NCI-H774 (cell line): ENCODE data around the gene SGCG.

Experiments
- DNase-seq: peaks from one replicate; lab custom pipeline; 2025; lab: John Stamatoyannopoulos, UW

SGCG gene

GRCh38 chr13:23330356-23330755 is 149.6 kb downstream of the SGCG start:
- DNase-seq: no peak

- no peak for DNase-seq
These were observed 158.4 kb downstream of the SGCG start for GRCh38 chr13:23339225-23339624.

GRCh38 chr13:23344931-23345595 is 164.3 kb downstream of the SGCG start:
- no peak for DNase-seq

GRCh38 chr13:23347601-23348000 is 166.8 kb downstream of the SGCG start:
- no peak for DNase-seq

GRCh38 chr13:23348262-23349127 is 167.7 kb downstream of the SGCG start:
- no peak for DNase-seq

- no peak for DNase-seq
These were observed 168.6 kb downstream of the SGCG start for GRCh38 chr13:23349161-23349897.

- no peak for DNase-seq
These were observed 169.2 kb downstream of the SGCG start for GRCh38 chr13:23350009-23350408.

- no peak for DNase-seq
These were observed 171.4 kb downstream of the SGCG start for GRCh38 chr13:23352161-23352560.

- no peak for DNase-seq
These were observed 173.7 kb downstream of the SGCG start for GRCh38 chr13:23354520-23354919.

- no peak for DNase-seq
These were observed 175.6 kb downstream of the SGCG start for GRCh38 chr13:23356368-23356767.

- no peak for DNase-seq
These were observed 176.6 kb downstream of the SGCG start for GRCh38 chr13:23357349-23357748.

GRCh38 chr13:23359882-23360281 is 179.1 kb downstream of the SGCG start:
- no peak for DNase-seq

GRCh38 chr13:23365652-23366051 is 184.9 kb downstream of the SGCG start:
- DNase-seq: no peak

- no peak for DNase-seq
These were observed 187.1 kb downstream of the SGCG start for GRCh38 chr13:23367907-23368306.

- no peak for DNase-seq
These were observed 191.6 kb downstream of the SGCG start for GRCh38 chr13:23372264-23372906.
